Stimulated activated memory B cell treated with anti-CD40 and anti-IgM and Interleukin-4, amounts not matched to agents 10 μg/mL and 1 μg/mL and 100 μg/mL, for 72 hours (primary cell): ENCODE measurements around the gene MYO1D.
"Not testable (repeated sequence)": the region's sequence is repeated elsewhere in the genome, so short reads cannot be mapped to it uniquely, and the experiment has no call there.

Experiments used
- ATAC-seq: fragments of 150-1000 bp; cut with Tn5 transposase; 2 replicates; pipeline ENCODE4 v1.10.0; 2021
- H3K27ac Mint-ChIP-seq: one replicate; pipeline ENCODE4 v1.8.0; 2022; ENCODE audit warnings: mild to moderate bottlenecking, mixed read lengths
- H3K27me3 Mint-ChIP-seq: one replicate; pipeline ENCODE4 v1.8.0; 2022; ENCODE audit warnings: mixed read lengths
- H3K36me3 Mint-ChIP-seq: one replicate; pipeline ENCODE4 v1.8.0; 2022; ENCODE audit warnings: mixed read lengths
- H3K4me1 Mint-ChIP-seq: one replicate; pipeline ENCODE4 v1.8.0; 2022; ENCODE audit warnings: mixed read lengths
- H3K4me3 Mint-ChIP-seq: one replicate; pipeline ENCODE4 v1.8.0; 2022; ENCODE audit warnings: mild to moderate bottlenecking, moderate library complexity, mixed read lengths
- H3K9me3 Mint-ChIP-seq: one replicate; pipeline ENCODE4 v1.8.0; 2022; ENCODE audit warnings: mixed read lengths

The MYO1D gene

DNA sequence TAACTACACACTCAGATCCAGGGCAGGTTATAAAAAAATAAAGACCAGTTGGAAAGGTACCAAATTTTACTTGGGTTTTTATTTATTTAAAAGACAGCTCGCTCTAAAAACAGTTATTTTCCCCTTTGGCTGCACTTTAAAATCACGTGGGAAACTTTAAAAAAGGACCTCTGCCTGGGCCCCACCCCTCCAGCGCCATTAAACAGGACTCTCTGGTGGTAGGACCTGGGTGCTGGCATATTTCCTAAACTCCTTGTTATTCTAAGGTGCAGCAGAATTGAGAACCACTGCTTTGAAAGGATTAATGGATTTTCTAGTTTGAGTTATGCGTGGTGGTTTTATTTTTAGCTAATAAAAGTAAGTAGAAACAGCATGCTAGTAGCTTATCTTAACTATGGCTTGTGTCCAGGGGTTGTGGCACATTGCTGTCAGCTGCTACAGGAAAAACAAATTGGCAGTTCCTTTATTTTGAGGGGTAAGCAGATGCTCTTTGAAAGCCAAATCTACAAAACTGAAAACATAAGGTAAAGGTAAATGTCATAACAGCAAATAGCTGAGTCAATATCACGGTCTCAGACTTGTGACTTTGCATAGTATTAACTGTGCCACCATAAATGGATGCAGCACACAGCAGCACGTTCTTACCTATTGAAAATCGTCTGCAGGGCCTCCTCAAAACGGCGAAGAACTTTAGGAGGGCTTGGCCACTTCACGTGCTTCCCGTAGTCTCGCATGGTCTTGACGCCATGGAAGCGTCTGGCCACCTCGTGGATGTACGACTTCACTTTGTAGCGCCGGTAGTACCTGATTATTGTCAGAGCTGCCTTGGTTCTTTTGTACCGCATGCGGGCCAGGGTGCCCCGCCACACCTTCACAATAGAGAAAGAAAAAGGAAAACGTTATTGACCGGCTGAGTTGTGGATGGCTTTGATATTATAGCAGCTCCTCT is 218.2 kb downstream of the MYO1D start:
- Mint-ChIP-seq H3K4me1 (no peaks in the 10 kb centered on the region), H3K9me3 (no peaks in the 10 kb centered on the region), H3K4me3 (no peak overlapping the region), H3K27ac (no peak overlapping the region), H3K36me3 (peaks cover 30% of the 10 kb centered on the region), H3K27me3 (no peaks in the 10 kb centered on the region)
- ATAC-seq, result no peak

DNA sequence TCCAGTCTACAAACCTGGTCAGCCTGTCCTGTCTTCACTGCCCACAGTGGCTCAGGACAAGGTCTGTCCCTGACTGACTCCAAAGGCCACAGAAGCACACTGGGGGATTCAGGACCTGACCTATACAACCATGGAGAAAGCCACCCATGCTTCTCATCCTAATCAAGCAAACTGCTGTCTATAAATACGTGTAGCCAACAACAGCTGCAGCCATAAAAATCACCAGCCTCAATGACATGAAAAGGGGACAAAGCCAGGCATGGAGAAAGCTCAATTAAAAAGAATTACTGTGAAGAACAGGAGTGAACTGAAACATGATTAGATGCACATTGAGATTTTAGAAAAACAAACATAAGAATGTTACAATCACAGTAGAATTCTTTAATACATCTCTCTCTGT is 220.0 kb downstream of the MYO1D start:
- peaks cover 47% of the 10 kb centered on the region for H3K36me3 Mint-ChIP-seq
- no peaks in the 10 kb centered on the region for H3K9me3 Mint-ChIP-seq
- no peaks in the 10 kb centered on the region for H3K4me1 Mint-ChIP-seq
- ATAC-seq, result no peak
- H3K4me3 Mint-ChIP-seq, result no peak overlapping the region
- H3K27ac Mint-ChIP-seq, result no peak overlapping the region
- H3K27me3 Mint-ChIP-seq, result no peaks in the 10 kb centered on the region

DNA sequence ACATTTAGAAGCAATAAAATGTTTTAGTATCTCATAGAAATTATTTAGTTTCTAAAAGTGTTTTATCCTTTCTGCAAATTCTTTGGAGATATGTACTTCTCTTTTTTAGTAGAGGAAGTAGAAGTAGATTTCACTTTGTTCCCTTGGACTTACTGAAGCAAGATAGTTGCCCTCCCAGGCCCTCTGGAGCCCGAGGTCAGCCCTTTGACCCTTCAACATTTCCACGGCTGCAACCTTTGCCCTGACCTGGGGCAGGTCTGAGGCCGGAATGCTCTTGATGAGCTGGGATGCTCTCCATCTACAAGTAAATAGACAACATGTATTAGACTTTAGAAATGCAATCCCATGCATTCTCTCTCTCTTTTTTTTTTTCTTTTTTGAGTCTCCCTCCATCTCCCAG is 222.6 kb downstream of the MYO1D start:
- Mint-ChIP-seq H3K9me3 (peaks cover 11% of the 10 kb centered on the region), H3K36me3 (peaks cover 72% of the 10 kb centered on the region), H3K4me3 (no peak overlapping the region), H3K27ac (no peak overlapping the region), H3K4me1 (no peaks in the 10 kb centered on the region), H3K27me3 (no peaks in the 10 kb centered on the region)
- no peak for ATAC-seq

DNA sequence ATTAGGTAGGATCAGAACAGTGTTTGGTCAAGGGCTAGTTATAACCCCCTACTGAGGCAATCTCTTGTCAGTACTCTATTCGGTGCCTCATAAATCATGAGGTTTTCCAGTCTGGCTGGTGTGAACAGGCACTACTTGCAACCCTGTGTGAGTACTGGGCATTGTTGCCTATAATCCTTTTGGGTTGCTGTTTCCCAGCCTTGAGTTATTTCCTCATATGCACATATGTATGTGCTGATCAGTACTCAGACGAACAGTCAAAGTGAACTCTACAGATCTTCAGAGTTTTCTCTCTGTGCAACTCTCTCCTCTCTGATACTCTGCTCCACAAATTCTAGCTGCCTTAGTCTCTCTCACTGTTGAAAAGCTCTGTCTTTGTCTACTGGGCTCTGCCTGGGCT is 225.8 kb downstream of the MYO1D start:
- Mint-ChIP-seq H3K36me3 (peaks cover 76% of the 10 kb centered on the region), H3K4me3 (no peak overlapping the region), H3K4me1 (no peaks in the 10 kb centered on the region), H3K27ac (no peak overlapping the region), H3K27me3 (no peaks in the 10 kb centered on the region), H3K9me3 (peaks cover 11% of the 10 kb centered on the region)
- no peak for ATAC-seq

DNA sequence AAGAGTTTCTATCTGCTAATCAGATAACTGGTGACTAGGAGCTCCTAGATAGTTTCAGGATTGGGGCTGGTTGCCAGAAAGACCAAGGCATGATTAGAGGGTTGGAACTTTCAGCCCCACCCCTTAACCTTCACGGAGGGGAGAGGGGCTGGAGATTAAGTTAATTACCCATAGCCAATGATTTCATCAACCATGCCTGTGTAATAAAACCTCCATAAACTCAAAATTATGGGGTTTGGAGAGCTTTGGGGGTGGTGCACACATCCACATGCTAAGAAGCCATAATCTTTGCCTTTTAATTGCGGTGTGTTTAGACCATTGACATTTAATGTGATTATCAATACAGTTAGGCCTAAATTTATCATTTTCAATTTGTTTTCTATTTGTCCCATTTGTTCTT is 228.5 kb downstream of the MYO1D start:
- peaks cover 7% of the 10 kb centered on the region for H3K4me1 Mint-ChIP-seq
- H3K9me3 Mint-ChIP-seq, result peaks cover 11% of the 10 kb centered on the region
- no peaks in the 10 kb centered on the region for H3K27me3 Mint-ChIP-seq
- H3K4me3 Mint-ChIP-seq, result no peak overlapping the region
- H3K36me3 Mint-ChIP-seq, result peaks cover 62% of the 10 kb centered on the region
- ATAC-seq, result no peak
- no peak overlapping the region for H3K27ac Mint-ChIP-seq

DNA sequence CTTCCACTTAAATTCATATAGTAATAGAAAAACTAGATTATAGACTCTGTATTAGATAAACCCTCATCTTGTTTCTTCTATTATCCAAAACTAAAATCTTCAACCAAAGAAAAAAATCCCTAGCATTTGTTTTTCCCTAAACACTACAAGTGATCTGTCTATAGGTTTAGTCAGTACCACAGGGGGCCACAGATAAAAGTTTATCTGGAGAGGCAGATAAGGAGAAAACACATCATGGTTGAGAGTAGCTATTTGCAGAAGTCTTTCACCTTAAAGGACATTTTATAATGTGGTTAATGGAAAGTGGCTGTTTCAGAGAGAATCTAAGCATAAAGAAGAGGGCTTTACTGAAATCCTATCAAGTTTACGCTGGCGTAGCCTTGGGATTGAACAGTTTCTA is 230.0 kb downstream of the MYO1D start:
- Mint-ChIP-seq H3K27ac (no peak overlapping the region), H3K4me3 (no peak overlapping the region), H3K4me1 (peaks cover 8% of the 10 kb centered on the region), H3K27me3 (no peaks in the 10 kb centered on the region), H3K9me3 (peaks cover 11% of the 10 kb centered on the region), H3K36me3 (peaks cover 49% of the 10 kb centered on the region)
- no peak for ATAC-seq

DNA sequence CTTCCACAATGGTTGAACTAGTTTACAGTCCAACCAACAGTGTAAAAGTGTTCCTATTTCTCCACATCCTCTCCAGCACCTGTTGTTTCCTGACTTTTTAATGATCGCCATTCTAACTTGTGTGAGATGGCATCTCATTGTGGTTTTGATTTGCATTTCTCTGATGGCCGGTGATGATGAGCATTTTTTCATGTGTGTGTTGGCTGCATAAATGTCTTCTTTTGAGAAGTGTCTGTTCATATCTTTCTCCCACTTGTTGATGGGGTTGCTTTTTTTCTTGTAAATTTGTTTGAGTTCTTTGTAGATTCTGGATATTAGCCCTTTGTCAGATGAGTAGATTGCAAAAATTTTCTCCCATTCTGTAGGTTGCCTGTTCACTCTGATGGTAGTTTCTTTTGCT is 235.4 kb downstream of the MYO1D start:
- H3K9me3 Mint-ChIP-seq, H3K4me3 Mint-ChIP-seq, H3K4me1 Mint-ChIP-seq, ATAC-seq, H3K27me3 Mint-ChIP-seq, H3K27ac Mint-ChIP-seq: not testable (repeated sequence)
- peaks cover 16% of the 10 kb centered on the region for H3K36me3 Mint-ChIP-seq

DNA sequence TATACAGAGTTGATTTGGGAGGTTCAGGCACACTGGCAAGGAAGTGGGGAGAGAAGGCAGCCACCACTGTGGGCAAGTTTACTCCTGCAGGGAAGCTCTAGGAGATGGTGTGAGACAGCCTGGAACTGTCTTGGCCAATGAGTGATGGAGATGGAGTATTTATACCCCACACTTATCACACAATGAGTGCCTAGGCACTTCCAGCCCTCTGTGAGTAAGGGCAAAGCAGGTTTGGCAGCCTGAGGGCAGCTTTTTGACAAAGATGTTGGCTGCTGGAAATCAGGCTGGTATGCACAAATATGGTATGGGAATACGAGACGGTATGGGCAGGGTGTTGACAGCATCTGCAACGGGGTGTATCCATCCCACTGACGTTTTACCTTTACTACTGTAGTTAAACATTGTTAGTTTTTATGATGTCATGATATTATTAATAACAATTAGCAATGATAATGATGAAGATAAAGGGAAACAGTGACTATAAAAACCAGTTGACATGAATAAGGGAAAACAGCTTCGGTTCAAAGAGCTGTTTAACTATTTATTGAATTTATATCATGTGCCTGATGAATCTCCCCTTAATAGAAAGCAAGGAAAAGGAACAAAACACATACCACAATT is 240.2 kb downstream of the MYO1D start:
- Mint-ChIP-seq H3K36me3 (peaks cover 5% of the 10 kb centered on the region), H3K9me3 (peaks cover 3% of the 10 kb centered on the region), H3K27ac (no peak overlapping the region), H3K4me1 (no peaks in the 10 kb centered on the region), H3K4me3 (no peak overlapping the region), H3K27me3 (no peaks in the 10 kb centered on the region)
- ATAC-seq, result no peak

DNA sequence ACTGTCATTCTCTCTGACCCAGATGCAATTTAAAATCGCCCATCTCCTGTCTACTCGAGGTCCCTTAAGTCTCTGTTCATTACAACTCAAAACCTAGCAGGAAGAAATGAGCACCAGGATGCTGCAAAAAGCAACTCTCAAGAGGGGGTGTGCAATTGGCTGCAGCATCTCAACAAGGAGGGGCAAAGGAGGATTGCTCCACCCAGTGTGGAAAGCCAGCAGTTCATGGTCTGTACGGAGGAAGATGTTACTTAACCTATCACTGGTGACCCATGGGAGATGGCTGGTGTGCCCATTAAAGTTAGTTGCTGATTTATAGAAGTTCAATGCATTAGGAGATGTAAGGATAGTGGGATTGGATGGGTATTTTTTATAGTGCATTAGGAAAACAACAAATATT is 242.8 kb downstream of the MYO1D start:
- Mint-ChIP-seq H3K4me1 (no peaks in the 10 kb centered on the region), H3K9me3 (no peaks in the 10 kb centered on the region), H3K27ac (no peak overlapping the region), H3K4me3 (no peak overlapping the region), H3K36me3 (peaks cover 15% of the 10 kb centered on the region), H3K27me3 (no peaks in the 10 kb centered on the region)
- no peak for ATAC-seq

DNA sequence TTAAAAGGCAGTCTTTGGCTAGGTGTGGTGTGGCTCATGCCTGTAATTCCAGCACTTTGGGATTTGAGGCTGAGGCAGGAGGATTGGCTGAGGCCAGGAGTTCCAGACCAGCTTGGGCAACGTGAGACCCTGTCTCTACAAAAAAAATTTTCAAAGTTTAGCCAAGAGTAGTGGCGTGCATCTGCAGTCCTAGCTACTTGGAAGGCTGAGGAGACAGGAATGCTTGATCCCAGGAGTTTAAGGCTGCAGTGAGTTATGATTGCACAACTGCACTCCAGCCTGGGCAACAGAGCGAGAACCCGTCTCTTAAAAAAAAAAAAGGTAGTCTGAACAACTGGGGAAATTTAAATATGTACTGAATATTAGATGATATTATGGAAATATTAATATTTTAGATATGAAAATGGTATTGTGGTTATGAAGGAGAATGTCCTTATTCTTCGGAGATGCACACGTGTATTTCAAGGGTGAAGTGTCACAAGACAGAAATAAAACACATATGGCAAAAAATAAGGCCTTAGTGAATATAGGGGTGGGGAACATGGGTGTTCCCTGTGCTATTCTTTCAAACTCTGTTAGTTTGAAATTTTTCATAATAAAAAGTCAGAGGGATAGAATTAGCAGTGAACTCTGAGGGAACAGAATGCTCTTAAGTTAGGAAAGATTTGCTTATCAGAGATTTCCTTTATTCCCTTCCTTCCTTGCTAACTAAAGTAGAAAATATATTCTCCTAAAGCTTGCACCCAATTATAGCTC is 245.4 kb downstream of the MYO1D start:
- no peak for ATAC-seq
- Mint-ChIP-seq H3K4me3 (no peak overlapping the region), H3K27ac (no peak overlapping the region), H3K36me3 (peaks cover 20% of the 10 kb centered on the region), H3K4me1 (no peaks in the 10 kb centered on the region), H3K27me3 (no peaks in the 10 kb centered on the region), H3K9me3 (no peaks in the 10 kb centered on the region)

DNA sequence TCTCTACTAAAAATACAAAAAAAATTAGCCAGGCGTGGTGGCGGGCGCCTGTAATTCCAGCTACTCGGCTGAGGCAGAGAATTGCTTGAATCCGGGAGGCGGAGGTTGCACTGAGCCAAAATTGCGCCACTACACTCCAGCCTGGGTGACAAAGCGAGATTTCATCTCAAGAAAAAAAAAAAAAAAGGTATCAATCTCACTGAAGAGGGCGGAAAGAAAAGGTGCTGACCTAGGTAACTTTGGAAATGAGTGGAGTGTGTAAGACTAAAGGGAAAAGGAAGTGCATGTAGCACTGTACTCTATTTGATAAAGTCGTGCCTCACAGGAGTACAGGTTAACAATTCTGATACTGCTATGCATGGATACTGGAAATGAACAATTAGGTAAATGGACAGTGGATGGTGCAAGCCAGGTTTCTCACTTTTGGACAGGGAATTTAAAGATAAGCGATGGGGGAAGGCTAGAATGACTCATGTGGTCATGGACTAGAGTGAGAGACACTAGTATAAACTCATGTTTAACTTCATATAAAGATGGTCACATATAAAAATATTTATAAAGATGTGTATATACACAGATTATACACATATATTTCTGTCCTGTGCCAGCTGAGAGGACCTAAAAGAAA is 247.2 kb downstream of the MYO1D start:
- no peak overlapping the region for H3K27ac Mint-ChIP-seq
- no peak overlapping the region for H3K4me3 Mint-ChIP-seq
- peaks cover 20% of the 10 kb centered on the region for H3K36me3 Mint-ChIP-seq
- H3K9me3 Mint-ChIP-seq, result no peaks in the 10 kb centered on the region
- H3K27me3 Mint-ChIP-seq, result no peaks in the 10 kb centered on the region
- no peaks in the 10 kb centered on the region for H3K4me1 Mint-ChIP-seq
- ATAC-seq, result no peak

DNA sequence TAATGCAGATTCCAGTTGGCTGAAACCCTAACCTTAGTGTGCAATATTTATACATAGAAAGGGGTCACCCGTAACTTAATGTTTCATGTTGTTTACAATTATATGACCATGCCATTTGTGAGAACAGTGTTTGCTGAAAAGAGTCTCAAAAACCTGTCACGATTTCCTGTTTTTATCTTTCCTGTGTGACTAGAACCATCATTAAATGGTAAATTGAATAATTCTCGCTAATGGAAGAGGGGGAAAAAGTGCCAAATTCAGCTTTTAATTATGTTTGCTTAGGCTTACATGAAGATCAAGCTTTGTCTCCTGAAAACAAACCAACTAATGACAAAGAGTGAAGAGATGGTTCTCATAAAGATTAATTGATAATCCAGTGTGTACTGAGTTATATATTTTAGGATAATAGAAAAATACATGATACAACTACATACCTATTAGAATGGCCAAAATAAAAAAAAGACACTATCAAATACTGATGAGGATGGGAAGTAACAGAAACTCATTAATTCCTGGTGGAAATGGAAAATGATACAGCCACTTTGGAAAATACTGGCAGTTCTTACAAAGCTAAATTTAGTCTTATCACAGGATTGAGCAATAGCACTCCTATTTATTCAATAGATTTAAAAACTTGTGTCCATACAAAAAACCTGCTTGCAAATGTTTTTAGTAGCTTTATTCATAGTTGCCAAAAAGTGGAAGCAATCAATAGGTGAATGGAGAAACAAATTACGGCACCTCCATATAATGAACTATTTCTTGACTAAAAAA is 248.5 kb downstream of the MYO1D start:
- no peaks in the 10 kb centered on the region for H3K27me3 Mint-ChIP-seq

DNA sequence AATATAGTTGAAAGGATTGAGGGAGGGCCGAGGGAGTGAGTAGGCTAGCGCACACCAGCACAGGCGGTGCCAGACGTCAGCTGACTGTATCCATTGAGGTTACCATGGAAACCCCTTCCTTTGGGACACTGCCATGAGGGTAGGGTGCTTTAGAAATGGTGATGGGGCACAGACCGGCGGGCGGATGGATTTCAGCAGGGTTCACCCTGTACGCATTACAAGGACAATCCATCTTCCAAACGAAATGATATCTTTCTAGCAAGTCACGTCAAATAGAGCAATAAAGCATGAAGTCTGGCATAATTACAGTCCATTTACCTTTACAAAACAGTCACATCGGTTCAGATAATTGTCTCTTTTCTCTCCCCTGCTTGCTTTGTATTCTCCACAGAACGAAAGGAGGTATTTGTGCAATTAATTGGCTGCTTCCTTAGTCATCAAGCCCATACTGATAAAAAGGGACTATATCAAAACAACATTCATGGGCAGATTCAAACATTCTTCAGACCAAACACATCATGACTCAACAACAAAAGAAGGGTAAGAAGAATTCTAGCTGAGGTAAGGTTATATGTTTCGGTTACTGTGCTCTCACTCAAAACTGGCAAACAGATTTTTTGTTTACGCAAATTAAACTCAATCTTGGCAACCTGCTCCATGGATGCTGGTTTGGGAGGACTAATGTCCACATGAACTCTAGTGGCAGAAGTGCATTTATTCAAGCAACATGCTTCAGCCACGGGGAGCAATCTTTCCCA is 249.5 kb downstream of the MYO1D start:
- Mint-ChIP-seq H3K27me3 (no peaks in the 10 kb centered on the region), H3K4me1 (no peaks in the 10 kb centered on the region), H3K36me3 (peaks cover 20% of the 10 kb centered on the region), H3K4me3 (no peak overlapping the region), H3K9me3 (no peaks in the 10 kb centered on the region), H3K27ac (no peak overlapping the region)
- ATAC-seq, result no peak

More for the DNA sequence above, 248.5 kb downstream of the MYO1D start:
- no peak overlapping the region for H3K4me3 Mint-ChIP-seq
- H3K27ac Mint-ChIP-seq, result no peak overlapping the region
- no peaks in the 10 kb centered on the region for H3K9me3 Mint-ChIP-seq
- H3K4me1 Mint-ChIP-seq, result no peaks in the 10 kb centered on the region
- no peak for ATAC-seq
- peaks cover 20% of the 10 kb centered on the region for H3K36me3 Mint-ChIP-seq

DNA sequence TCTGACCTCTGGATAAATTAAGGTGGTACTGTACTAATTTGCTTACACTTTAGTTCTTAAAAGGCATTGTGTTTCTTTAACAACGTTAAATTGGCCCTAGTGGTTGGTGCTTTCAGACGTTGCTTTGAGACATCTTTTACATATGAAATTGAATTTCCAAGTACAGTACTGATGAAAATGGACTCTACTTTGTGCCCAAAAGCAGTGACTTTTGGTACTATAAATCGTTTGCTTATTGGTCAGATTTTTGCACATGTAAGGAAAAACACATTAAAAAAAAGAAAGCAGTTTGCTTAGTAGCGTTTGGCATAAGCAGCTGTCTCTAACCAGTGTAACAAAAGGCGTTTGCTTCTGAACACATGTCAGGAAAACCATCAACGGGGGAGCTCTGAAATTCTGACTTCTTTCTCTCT is 250.5 kb downstream of the MYO1D start:
- H3K36me3 Mint-ChIP-seq, result peaks cover 19% of the 10 kb centered on the region
- no peak overlapping the region for H3K4me3 Mint-ChIP-seq
- no peaks in the 10 kb centered on the region for H3K9me3 Mint-ChIP-seq
- no peak for ATAC-seq
- H3K27ac Mint-ChIP-seq, result no peak overlapping the region
- H3K27me3 Mint-ChIP-seq, result no peaks in the 10 kb centered on the region
- H3K4me1 Mint-ChIP-seq, result no peaks in the 10 kb centered on the region
